Measurements from ENCODE around the gene NLGN1.

DNA sequence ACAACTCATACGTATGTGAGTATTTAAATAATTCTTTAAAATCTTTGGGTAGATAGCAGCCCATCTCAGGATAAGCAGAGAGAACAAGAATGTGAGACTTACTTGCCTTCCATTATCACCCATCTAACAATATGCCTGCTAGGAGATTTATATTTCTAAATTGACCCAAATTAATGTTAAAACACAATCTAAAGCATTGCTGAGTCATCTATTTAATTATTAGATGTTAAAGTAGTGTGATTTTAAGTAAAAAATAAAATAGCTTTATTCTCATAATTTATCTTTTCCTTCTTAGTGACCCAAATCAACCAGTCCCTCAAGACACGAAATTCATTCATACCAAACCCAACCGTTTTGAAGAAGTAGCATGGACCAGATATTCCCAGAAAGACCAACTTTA is 882.6 kb downstream of the NLGN1 start:
- TF ChIP-seq POLR2A (IDR thresholded peaks at IDR 0.05; ENCODE audit: low read depth, low read length), result no peak
- TF ChIP-seq POLR2AphosphoS5 (IDR thresholded peaks at IDR 0.05; ENCODE audit: low read depth, low read length), result no peak

All from GM12892 (cell line).